HepG2 (cell line): ENCODE data around the gene DSCAML1. TPM values are rescaled to one million over a fixed set of nuclear protein-coding genes. Genes with fewer than 3 reads are reported as not detected.
A peak's percentile ranks its signal among the peaks of the same experiment; 100 is the strongest.

Experiments used
- ATAC-seq: fragments of 200-7000 bp; cut with Tn5 transposase; 3 replicates; pipeline ENCODE4 v1.9.1; 2020; ENCODE audit warnings: mild to moderate bottlenecking, moderate library complexity
- BruUV-seq: library from RNA; stranded (reverse); fragments of 400-500 nt; replicated peaks from 2 replicates; lab custom pipeline; 2021; lab: Mats Ljungman, UMichigan
- CTCF ChIA-PET: fragments of 300-600 bp; formaldehyde crosslinking; extraction: SDS; loops from one replicate; lab custom pipeline; 2021; ENCODE audit warnings: low total read pairs, inconsistent platforms, low intra/inter-chr PET ratio; lab: Yijun Ruan, JAX
- POLR2A ChIA-PET: fragments of 350-600 bp; sonication (Branson Sonifier 250); formaldehyde crosslinking; loops from one replicate; lab custom pipeline; 2020; ENCODE audit warnings: antibody characterized with exemption, inconsistent platforms; lab: Yijun Ruan, JAX
- DNase-seq: peaks from one replicate; pipeline ENCODE4 v3.0.0-alpha.2; 2015; ENCODE audit warnings: low spot score
- FAIRE-seq: peaks from 3 replicates; lab custom pipeline; 2011; peaks lifted over from hg19 to GRCh38; lab: Jason Lieb, UNC
- H2AFZ ChIP-seq: one replicate; pipeline ENCODE4 v1.6.1; 2011; ENCODE audit warnings: low read length, inconsistent platforms
- H3K27ac ChIP-seq: fragments of 300-600 bp; 3 replicates; pipeline ENCODE4 v1.8.0; 2011; ENCODE audit warnings: mixed run types, mild to moderate bottlenecking, mixed read lengths, low read length, inconsistent platforms; ENCODE audit not compliant: insufficient read depth; ENCODE audit errors: extremely low read length
- H3K27me3 ChIP-seq, 2 experiments: fragments of 200-600 bp in 1 of 2; 2 replicates in 1 of 2; 3 replicates in 1 of 2; pipeline versions ENCODE4 v1.6.0 to v1.8.0; 2011; ENCODE audit warnings: low read length in 2 of 2, mild to moderate bottlenecking in 2 of 2, moderate library complexity in 2 of 2, inconsistent platforms in 1 of 2; ENCODE audit not compliant: insufficient read depth in 2 of 2, control insufficient read depth in 1 of 2
- H3K36me3 ChIP-seq, 2 experiments: fragments of 200-600 bp in 1 of 2; replicated peaks in 1 of 2; 2 replicates in 1 of 2; 3 replicates in 1 of 2; pipeline versions ENCODE4 v1.5.1 to v1.8.0; 2011; ENCODE audit warnings: low read length in 2 of 2, inconsistent platforms in 1 of 2; ENCODE audit not compliant: insufficient read depth in 2 of 2, control insufficient read depth in 1 of 2
- H3K4me1 ChIP-seq: 2 replicates; pipeline ENCODE4 v1.5.1; 2012; ENCODE audit warnings: low read length, inconsistent platforms; ENCODE audit not compliant: insufficient read depth
- H3K4me2 ChIP-seq: 2 replicates; pipeline ENCODE4 v1.6.0; 2011; ENCODE audit warnings: low read depth, low read length, inconsistent platforms
- H3K4me3 ChIP-seq, 3 experiments: fragments of 200-600 bp in 1 of 3; sonication (generic), shearing (Covaris generic) in 1 of 3; replicated peaks in 1 of 3; 2 replicates each; pipeline ENCODE4 v1.5.1; 2011 to 2016; ENCODE audit warnings: low read length in 3 of 3, inconsistent platforms in 2 of 3, low read depth in 2 of 3, mild to moderate bottlenecking in 2 of 3, control low read depth in 1 of 3, mixed read lengths in 1 of 3; ENCODE audit not compliant: insufficient read depth in 1 of 3
- H3K79me2 ChIP-seq: one replicate; pipeline ENCODE4 v1.6.1; 2011; ENCODE audit warnings: low read length, inconsistent platforms; ENCODE audit not compliant: insufficient read depth
- H3K9ac ChIP-seq: 2 replicates; pipeline ENCODE4 v1.6.0; 2011; ENCODE audit warnings: mild to moderate bottlenecking, low read depth, low read length, inconsistent platforms; ENCODE audit not compliant: insufficient read depth
- H3K9me3 ChIP-seq: 2 replicates; pipeline ENCODE4 v1.5.1; 2012; ENCODE audit warnings: mild to moderate bottlenecking, low read length
- H4K20me1 ChIP-seq: 2 replicates; pipeline ENCODE4 v1.6.0; 2011; ENCODE audit warnings: inconsistent platforms, mild to moderate bottlenecking, low read length, moderate library complexity; ENCODE audit not compliant: insufficient read depth
- EEA1 ChIP-seq: sonication (generic); formaldehyde crosslinking; IDR thresholded peaks from 2 replicates; pipeline ENCODE4 v1.5.1; 2020; ENCODE audit warnings: mild to moderate bottlenecking, missing genetic modification reagents, borderline replicate concordance
- MZF1 ChIP-seq: sonication (generic); formaldehyde crosslinking; IDR thresholded peaks from 2 replicates; pipeline ENCODE4 v1.8.1; 2023; ENCODE audit warnings: mild to moderate bottlenecking, missing genetic modification reagents, borderline replicate concordance
- NFKB2 ChIP-seq: sonication (generic); formaldehyde crosslinking; IDR thresholded peaks from 2 replicates; pipeline ENCODE4 v1.4.0; 2020; ENCODE audit warnings: missing genetic modification reagents, borderline replicate concordance
- SNRNP70 ChIP-seq: fragments of 200-400 bp; formaldehyde crosslinking; IDR thresholded peaks from 2 replicates; pipeline ENCODE4 v1.6.1; 2017; ENCODE audit warnings: mild to moderate bottlenecking, low read depth, low read length, moderate library complexity
- ZNF589 ChIP-seq: sonication (generic); formaldehyde crosslinking; conservative IDR thresholded peaks from 2 replicates; pipeline ENCODE4 v1.8.0; 2022; ENCODE audit warnings: mild to moderate bottlenecking, moderate library complexity, missing genetic modification reagents
- ZNF660 ChIP-seq: sonication (generic); formaldehyde crosslinking; IDR thresholded peaks from 2 replicates; pipeline ENCODE4 v1.5.1; 2020; ENCODE audit warnings: mild to moderate bottlenecking, low read depth, missing genetic modification reagents, borderline replicate concordance
- ZNF782 ChIP-seq: sonication (generic); formaldehyde crosslinking; IDR thresholded peaks from 2 replicates; pipeline ENCODE4 v1.4.0; 2020; ENCODE audit warnings: missing genetic modification reagents, mild to moderate bottlenecking, borderline replicate concordance
- WGBS: methylation state at CpG from one replicate; pipeline ENCODE4 v1.1.6; 2017; ENCODE audit warnings: low lambda C conversion rate; 5-methylcytosine and 5-hydroxymethylcytosine counted together
- in situ Hi-C: cut with HindIII; loops from 2 replicates; pipeline ENCODE4 v1.10.0; 2017; ENCODE audit warnings: low pct_unique_long_range_greater_than_20kb; ENCODE audit not compliant: extremely low pct_ligation_motif_present
- intact Hi-C: fragments of 100-400 bp; cut with micrococcal nuclease; formaldehyde crosslinking; loops from one replicate; pipeline ENCODE4 v1.10.0; 2022; ENCODE audit not compliant: unreplicated experiment
- polyA plus RNA-seq, 8 experiments: library from polyadenylated mRNA; depleted of rRNA in 3 of 8; stranded (reverse) in 7 of 8; unstranded in 1 of 8; fragments of >200 nt; fragmentation: Illumina TruSeq in 4 of 8; extraction: Trizol in 4 of 8; gene quantifications; 2 replicates each; pipeline versions ENCODE4 v1.2.1 to v1.2.3, GENCODE V29; 2011 to 2016; ENCODE audit warnings: low read depth in 4 of 8, missing spikeins in 1 of 8, mixed read lengths in 1 of 8; ENCODE audit not compliant: insufficient read depth in 1 of 8
- total RNA-seq, 5 experiments: library from RNA; depleted of rRNA; stranded (reverse); fragments of >200 nt; fragmentation: Illumina TruSeq; extraction: Trizol; gene quantifications; 2 replicates each; pipeline ENCODE4 v1.2.3, GENCODE V29; 2016; ENCODE audit warnings: low read depth in 1 of 5

The DSCAML1 gene
- total and polyA plus RNA-seq, 2 of the 13 experiments (the other 11 are each of a cell fraction or from before 2014, with no cell fraction given): 0.29 to 0.40 TPM

GRCh38 chr11:117428186-117428855, 368.7 kb downstream of the DSCAML1 start:
- H3K9me3 ChIP-seq: no peaks in the 10 kb centered on the region
- in situ Hi-C loops: loop anchor here (25.0 kb wide), 1 partner anchor 509 kb away; the partner anchor contains the start of gene TMPRSS13
- no peak overlapping the region for H3K9ac ChIP-seq
- H3K27me3 ChIP-seq: peaks cover 2 to 18% of the 10 kb centered on the region in 2 experiments; a peak in 4 of 5 replicates
- H4K20me1 ChIP-seq: no peaks in the 10 kb centered on the region
- no peaks in the 10 kb centered on the region for H3K4me1 ChIP-seq
- H2AFZ ChIP-seq: no peak overlapping the region
- intact Hi-C loops: loop anchor here (10.0 kb wide), 1 partner anchor 516 kb away; no protein-coding TSS in a partner anchor
- no peaks in the 10 kb centered on the region for H3K36me3 ChIP-seq
- H3K4me3 ChIP-seq: no peak overlapping the region
- TF ChIP-seq ZNF660 (CRISPR knock-in tag) (no peak), ZNF782 (CRISPR knock-in tag) (no peak), ZNF589 (CRISPR knock-in tag) (no peak), EEA1 (CRISPR knock-in tag) (no peak), NFKB2 (CRISPR knock-in tag) (no peak)
- TF ChIP-seq, all 625 proteins: peak for 0
- Histone ChIP-seq H3K27ac (no peak overlapping the region), H3K79me2 (no peaks in the 10 kb centered on the region), H3K4me2 (no peak overlapping the region)
- ChIA-PET CTCF (no interaction called here), POLR2A (no interaction called here)
- ATAC-seq: no peak
- BruUV-seq: no TSS peak
- DNase-seq: no peak
- FAIRE-seq: no peak
- 59% methylated on average over 15 of the region's 32 CpGs for WGBS

DNA sequence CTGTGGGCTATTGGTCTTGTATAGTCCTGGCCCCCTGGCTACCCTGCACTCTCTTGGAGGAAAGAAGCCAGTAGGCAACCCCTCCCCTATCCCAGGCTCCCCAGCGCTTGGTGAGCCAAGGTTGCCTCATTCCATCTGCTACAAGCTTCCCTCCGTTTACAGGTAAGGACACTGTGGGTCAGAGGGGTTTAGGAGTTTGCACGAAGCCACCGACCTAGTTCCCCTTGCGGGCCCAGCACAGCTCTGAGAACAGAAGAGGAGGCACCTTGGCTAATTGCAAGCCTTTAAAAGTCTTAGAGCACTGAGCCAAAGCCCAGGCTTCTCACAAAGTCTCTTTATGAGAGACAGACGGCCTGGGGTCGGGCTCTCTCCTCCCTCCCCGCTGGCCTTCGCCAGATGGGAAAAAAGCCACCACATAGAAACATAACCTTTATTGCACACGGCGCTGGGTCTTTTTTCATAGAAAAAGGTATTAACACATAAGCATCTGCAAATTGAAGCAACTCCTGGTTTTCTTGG, 369.6 kb downstream of the DSCAML1 start:
- H3K27ac ChIP-seq: no peak overlapping the region
- no peak for TF ChIP-seq SNRNP70
- TF ChIP-seq MZF1 (CRISPR knock-in tag): no peak
- in situ Hi-C loops: loop anchor here (25.0 kb wide), 1 partner anchor 510 kb away; the partner anchor contains the start of gene TMPRSS13
- WGBS: 57% methylated on average over 11 of the region's 11 CpGs
- DNase-seq (no peak), FAIRE-seq (no peak), ATAC-seq (peak; percentile 17; the same call in 1 of the 3 replicates)
- ChIA-PET CTCF (no interaction called here), POLR2A (no interaction called here)
- H3K9ac ChIP-seq: no peak overlapping the region
- no TSS peak for BruUV-seq
- no peaks in the 10 kb centered on the region for H3K79me2 ChIP-seq
- no peaks in the 10 kb centered on the region for H3K9me3 ChIP-seq
- H4K20me1 ChIP-seq: no peaks in the 10 kb centered on the region
- no peak overlapping the region for H3K4me3 ChIP-seq
- no peaks in the 10 kb centered on the region for H3K4me1 ChIP-seq
- H3K27me3 ChIP-seq: peaks cover 2 to 23% of the 10 kb centered on the region in 2 experiments; a peak in 4 of 5 replicates
- intact Hi-C loops: loop anchor here (10.0 kb wide), 1 partner anchor 517 kb away; no protein-coding TSS in a partner anchor
- no peak overlapping the region for H2AFZ ChIP-seq
- H3K36me3 ChIP-seq: no peaks in the 10 kb centered on the region
- H3K4me2 ChIP-seq: no peak overlapping the region
